Cardiac muscle cell (in vitro differentiated cells and primary cell): ENCODE measurements around the gene CTNND2. TPM values are rescaled to one million over a fixed set of nuclear protein-coding genes. Genes with fewer than 3 reads are reported as not detected.

ENCODE experiments used
- DNase-seq, 2 donors: peaks; one replicate each; pipeline versions ENCODE4 v3.0.0 to v3.0.0-alpha.2; 2010 to 2017; ENCODE audit warnings: low read depth in 1 of 2, low spot score in 1 of 2
- H3K27ac ChIP-seq: fragments of 200-600 bp; sonication (generic); 2 replicates; pipeline ENCODE4 v1.5.1; 2016
- H3K27me3 ChIP-seq: fragments of 200-600 bp; sonication (generic); 2 replicates; pipeline ENCODE4 v1.6.0; 2016; ENCODE audit warnings: control low read depth
- H3K36me3 ChIP-seq: fragments of 200-600 bp; sonication (generic); 2 replicates; pipeline ENCODE4 v1.5.1; 2016; ENCODE audit warnings: control low read depth
- H3K4me1 ChIP-seq: fragments of 200-600 bp; sonication (generic); 2 replicates; pipeline ENCODE4 v1.8.1; 2017; ENCODE audit warnings: low read depth, mild to moderate bottlenecking, mixed run types
- H3K4me3 ChIP-seq: fragments of 200-600 bp; sonication (generic); 2 replicates; pipeline ENCODE4 v1.5.1; 2016; ENCODE audit warnings: mild to moderate bottlenecking
- H3K9me3 ChIP-seq: fragments of 200-600 bp; sonication (generic); 2 replicates; pipeline ENCODE4 v1.5.1; 2017; ENCODE audit warnings: low read depth, mild to moderate bottlenecking, control low read depth
- polyA plus RNA-seq: library from polyadenylated mRNA; unstranded; fragments of >200 nt; fragmentation: Nextera tagmentation; extraction: Ambion mirVana; gene quantifications from 2 replicates; pipeline ENCODE4 v1.2.1, GENCODE V29; 2016
- total RNA-seq: library from RNA; depleted of rRNA; stranded (reverse); fragments of >200 nt; gene quantifications from 2 replicates; pipeline ENCODE4 v1.2.3, GENCODE V29; 2016
- TF ChIP-seq, protein P1 (sequence below): IDR thresholded peaks from 2 replicates; pipeline ENCODE4 v1.5.1; 2012; ENCODE audit warnings: low read depth, mild to moderate bottlenecking, low read length

Gene CTNND2
- total and polyA plus RNA-seq, 2 experiments from 2014 or later = 11.0 to 12.7 TPM

DNA sequence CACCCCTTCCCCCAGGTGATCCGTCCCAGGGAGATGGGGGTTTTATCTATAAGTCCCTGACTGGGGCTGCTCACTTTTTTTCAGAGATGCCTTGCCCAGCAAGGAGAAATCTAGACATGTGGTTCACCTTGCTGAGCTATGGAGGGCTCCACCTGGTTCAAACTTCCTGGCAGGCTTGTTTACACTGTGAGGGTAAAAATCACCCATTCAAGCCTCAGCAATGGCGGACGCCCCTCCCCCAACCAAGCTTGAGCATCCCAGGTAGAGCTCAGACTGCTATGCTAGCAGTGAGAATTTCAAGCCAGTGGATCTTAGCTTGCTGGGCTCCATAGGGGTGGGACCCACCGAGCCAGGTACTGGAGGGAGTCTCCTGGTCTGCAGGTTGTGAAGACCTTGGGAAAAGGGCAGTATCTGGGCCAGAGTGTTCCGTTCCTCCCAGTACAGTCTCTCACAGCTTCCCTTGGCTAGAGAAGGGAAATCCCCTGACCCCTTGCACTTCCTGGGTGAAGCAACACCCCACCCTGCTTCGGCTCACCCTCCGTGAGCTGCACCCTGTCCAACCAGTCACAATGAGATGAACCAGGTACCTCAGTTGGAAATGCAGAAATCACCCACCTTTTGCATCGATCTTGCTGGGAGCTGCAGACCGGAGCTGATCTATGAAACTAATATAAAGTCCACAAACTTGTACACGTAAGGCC lies 231.7 kb downstream of the CTNND2 start:
- H3K9me3 ChIP-seq = no peaks in the 10 kb centered on the region
- H3K4me1 ChIP-seq = no peaks in the 10 kb centered on the region
- TF ChIP-seq, protein P1, sequence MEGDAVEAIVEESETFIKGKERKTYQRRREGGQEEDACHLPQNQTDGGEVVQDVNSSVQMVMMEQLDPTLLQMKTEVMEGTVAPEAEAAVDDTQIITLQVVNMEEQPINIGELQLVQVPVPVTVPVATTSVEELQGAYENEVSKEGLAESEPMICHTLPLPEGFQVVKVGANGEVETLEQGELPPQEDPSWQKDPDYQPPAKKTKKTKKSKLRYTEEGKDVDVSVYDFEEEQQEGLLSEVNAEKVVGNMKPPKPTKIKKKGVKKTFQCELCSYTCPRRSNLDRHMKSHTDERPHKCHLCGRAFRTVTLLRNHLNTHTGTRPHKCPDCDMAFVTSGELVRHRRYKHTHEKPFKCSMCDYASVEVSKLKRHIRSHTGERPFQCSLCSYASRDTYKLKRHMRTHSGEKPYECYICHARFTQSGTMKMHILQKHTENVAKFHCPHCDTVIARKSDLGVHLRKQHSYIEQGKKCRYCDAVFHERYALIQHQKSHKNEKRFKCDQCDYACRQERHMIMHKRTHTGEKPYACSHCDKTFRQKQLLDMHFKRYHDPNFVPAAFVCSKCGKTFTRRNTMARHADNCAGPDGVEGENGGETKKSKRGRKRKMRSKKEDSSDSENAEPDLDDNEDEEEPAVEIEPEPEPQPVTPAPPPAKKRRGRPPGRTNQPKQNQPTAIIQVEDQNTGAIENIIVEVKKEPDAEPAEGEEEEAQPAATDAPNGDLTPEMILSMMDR = no peak
- H3K4me3 ChIP-seq = no peak overlapping the region
- no peaks in the 10 kb centered on the region for H3K36me3 ChIP-seq
- H3K27me3 ChIP-seq = no peaks in the 10 kb centered on the region
- no peak overlapping the region for H3K27ac ChIP-seq
- no peak for DNase-seq

DNA sequence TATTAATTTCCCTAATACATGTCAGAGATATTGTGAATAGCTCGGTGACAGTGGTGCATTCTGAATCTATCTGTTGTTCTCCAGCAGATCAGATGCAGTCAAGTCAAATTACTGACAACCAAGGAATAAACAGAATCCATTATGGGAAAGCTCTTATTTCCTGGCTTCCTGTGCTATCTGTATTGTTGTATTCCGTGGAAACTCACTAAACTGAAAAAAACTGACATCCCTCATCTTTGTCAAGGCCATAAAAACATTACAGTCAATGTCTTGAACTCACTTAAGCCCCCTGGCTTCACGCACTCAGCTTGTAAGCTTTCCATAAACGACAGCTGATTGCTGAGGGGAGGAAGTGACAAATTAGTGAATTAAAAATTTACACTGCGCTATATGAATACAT lies 245.9 kb downstream of the CTNND2 start:
- TF ChIP-seq, protein P1 = no peak
- H3K4me1 ChIP-seq = no peaks in the 10 kb centered on the region
- no peak overlapping the region for H3K27ac ChIP-seq
- H3K4me3 ChIP-seq = no peak overlapping the region
- no peak for DNase-seq
- H3K9me3 ChIP-seq = no peaks in the 10 kb centered on the region
- no peaks in the 10 kb centered on the region for H3K27me3 ChIP-seq
- no peaks in the 10 kb centered on the region for H3K36me3 ChIP-seq

DNA sequence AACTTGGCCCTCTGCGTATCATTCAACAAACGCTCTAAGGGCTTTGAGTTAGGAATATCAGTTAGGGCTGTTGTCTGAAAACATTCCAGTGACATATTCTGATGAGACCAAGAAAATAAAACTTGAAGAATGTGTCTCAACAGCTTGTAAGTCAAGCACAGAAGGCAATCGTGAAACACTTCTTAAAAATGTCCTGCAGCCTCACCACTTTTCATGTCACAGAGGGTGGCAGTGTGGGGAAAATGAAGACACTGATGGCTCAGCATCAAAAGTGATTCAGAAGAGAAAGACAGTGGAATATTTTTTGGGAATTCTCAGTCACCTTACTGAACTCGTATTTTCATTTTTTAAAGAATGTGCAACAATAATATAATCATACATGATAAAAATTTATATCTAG lies 247.3 kb downstream of the CTNND2 start:
- Histone ChIP-seq H3K4me1 (no peaks in the 10 kb centered on the region), H3K9me3 (no peaks in the 10 kb centered on the region), H3K4me3 (no peak overlapping the region), H3K27ac (no peak overlapping the region), H3K27me3 (no peaks in the 10 kb centered on the region), H3K36me3 (no peaks in the 10 kb centered on the region)
- TF ChIP-seq, protein P1 = no peak
- DNase-seq = no peak

GRCh38 chr5:11655681-11656080 lies 248.6 kb downstream of the CTNND2 start:
- TF ChIP-seq, protein P1 = no peak
- H3K36me3 ChIP-seq = no peaks in the 10 kb centered on the region
- H3K4me3 ChIP-seq = no peak overlapping the region
- no peak overlapping the region for H3K27ac ChIP-seq
- DNase-seq = no peak
- no peaks in the 10 kb centered on the region for H3K4me1 ChIP-seq
- no peaks in the 10 kb centered on the region for H3K27me3 ChIP-seq
- H3K9me3 ChIP-seq = no peaks in the 10 kb centered on the region

GRCh38 chr5:11650936-11651335 lies 253.3 kb downstream of the CTNND2 start:
- DNase-seq = no peak
- H3K27ac ChIP-seq = no peak overlapping the region
- H3K36me3 ChIP-seq = no peaks in the 10 kb centered on the region
- no peaks in the 10 kb centered on the region for H3K27me3 ChIP-seq
- H3K4me3 ChIP-seq = no peak overlapping the region
- H3K4me1 ChIP-seq = no peaks in the 10 kb centered on the region
- no peaks in the 10 kb centered on the region for H3K9me3 ChIP-seq
- TF ChIP-seq, protein P1 = no peak

GRCh38 chr5:11646141-11646540 lies 258.1 kb downstream of the CTNND2 start:
- TF ChIP-seq, protein P1 = no peak
- no peaks in the 10 kb centered on the region for H3K27me3 ChIP-seq
- H3K4me1 ChIP-seq = no peaks in the 10 kb centered on the region
- H3K27ac ChIP-seq = no peak overlapping the region
- H3K9me3 ChIP-seq = no peaks in the 10 kb centered on the region
- no peak overlapping the region for H3K4me3 ChIP-seq
- H3K36me3 ChIP-seq = no peaks in the 10 kb centered on the region
- DNase-seq = no peak
